ENCODE results near the gene RUNDC3A.
A peak's percentile ranks its signal among the peaks of the same experiment; 100 is the strongest.

Gene RUNDC3A

DNA sequence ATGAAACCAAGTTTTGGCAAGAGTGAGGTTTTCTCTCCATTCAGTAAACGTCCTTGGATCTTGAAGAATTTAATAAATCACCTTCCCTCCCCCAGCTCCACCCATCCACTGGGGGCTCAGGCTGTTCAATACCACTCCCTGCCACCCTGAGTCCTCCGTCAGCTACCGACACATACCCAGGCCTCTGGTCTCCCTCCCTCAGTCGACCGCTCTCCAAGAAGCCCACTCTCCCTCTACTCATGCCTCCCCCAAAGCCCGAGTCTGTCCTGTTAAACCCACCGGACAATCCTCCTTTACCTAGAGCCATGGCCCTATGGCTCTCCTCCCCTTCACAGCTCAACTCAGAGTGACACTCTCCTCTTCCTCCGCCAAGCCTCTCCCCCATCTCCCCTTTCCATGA, 20.8 kb upstream of the RUNDC3A start:
- no peak for TF ChIP-seq EP300 (IDR thresholded peaks at IDR 0.05; ENCODE audit: borderline replicate concordance)

DNA sequence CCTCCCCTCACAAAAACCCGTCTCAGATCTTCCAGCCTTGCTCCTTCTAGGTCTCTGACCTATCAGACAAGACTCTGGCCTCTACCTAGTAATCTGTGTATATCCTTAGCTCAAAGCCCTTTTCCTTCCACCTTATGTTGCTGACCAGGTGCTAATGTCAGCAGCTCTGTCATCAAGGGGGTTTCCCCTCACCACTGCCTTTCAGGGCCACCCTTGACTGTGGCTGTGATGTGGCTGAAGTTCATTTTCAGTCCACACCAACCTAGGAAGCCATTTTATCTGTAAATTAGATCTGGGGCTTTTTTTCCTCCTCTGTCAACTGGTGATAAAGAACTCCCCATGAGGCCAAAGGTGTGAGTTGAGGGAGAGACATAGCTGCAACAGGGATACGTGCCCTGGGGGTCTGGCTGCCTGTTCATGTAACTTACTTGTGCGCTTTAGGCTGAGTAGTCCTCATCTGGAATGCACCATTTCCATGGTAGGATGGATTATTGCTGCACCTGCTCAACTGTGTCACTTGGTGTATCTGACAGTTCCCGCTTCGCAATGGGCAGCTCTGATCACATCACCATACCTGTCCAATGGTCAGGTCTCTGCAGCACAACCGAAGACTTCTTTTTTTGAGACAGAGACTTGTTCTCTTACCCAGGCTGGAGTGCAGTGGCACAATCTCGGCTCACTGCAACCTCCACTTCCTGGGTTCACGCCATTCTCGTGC, 14.7 kb upstream of the RUNDC3A start:
- no peak for TF ChIP-seq CEBPB (IDR thresholded peaks at IDR 0.05)
- TF ChIP-seq EP300 (IDR thresholded peaks at IDR 0.05; ENCODE audit: borderline replicate concordance), result no peak
- TF ChIP-seq FOXM1 (IDR thresholded peaks at IDR 0.05; ENCODE audit: borderline replicate concordance, low read depth), result no peak
- no peak for TF ChIP-seq TEAD4 (IDR thresholded peaks at IDR 0.05)
- no peak for TF ChIP-seq ZBTB7A (IDR thresholded peaks at IDR 0.05; ENCODE audit: low read depth)
- TF ChIP-seq EGR1 (IDR thresholded peaks at IDR 0.05), result no peak
- TF ChIP-seq NFIC (IDR thresholded peaks at IDR 0.05), result no peak
- TF ChIP-seq, protein P1, sequence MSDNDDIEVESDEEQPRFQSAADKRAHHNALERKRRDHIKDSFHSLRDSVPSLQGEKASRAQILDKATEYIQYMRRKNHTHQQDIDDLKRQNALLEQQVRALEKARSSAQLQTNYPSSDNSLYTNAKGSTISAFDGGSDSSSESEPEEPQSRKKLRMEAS (IDR thresholded peaks at IDR 0.05), result no peak
- TF ChIP-seq, protein P2, sequence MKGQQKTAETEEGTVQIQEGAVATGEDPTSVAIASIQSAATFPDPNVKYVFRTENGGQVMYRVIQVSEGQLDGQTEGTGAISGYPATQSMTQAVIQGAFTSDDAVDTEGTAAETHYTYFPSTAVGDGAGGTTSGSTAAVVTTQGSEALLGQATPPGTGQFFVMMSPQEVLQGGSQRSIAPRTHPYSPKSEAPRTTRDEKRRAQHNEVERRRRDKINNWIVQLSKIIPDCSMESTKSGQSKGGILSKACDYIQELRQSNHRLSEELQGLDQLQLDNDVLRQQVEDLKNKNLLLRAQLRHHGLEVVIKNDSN (IDR thresholded peaks at IDR 0.05), result no peak
- no peak for TF ChIP-seq CREB1 (IDR thresholded peaks at IDR 0.05; ENCODE audit: low read depth)
- TF ChIP-seq TAF1 (IDR thresholded peaks at IDR 0.05; ENCODE audit: low read depth), result no peak
- no peak for TF ChIP-seq RAD21 (IDR thresholded peaks at IDR 0.05; ENCODE audit: low read depth)
- no peak for TF ChIP-seq YY1 (IDR thresholded peaks at IDR 0.05; ENCODE audit: low read depth)
- no peak for TF ChIP-seq TCF12 (IDR thresholded peaks at IDR 0.05; ENCODE audit: low read depth)
- TF ChIP-seq, protein P3, sequence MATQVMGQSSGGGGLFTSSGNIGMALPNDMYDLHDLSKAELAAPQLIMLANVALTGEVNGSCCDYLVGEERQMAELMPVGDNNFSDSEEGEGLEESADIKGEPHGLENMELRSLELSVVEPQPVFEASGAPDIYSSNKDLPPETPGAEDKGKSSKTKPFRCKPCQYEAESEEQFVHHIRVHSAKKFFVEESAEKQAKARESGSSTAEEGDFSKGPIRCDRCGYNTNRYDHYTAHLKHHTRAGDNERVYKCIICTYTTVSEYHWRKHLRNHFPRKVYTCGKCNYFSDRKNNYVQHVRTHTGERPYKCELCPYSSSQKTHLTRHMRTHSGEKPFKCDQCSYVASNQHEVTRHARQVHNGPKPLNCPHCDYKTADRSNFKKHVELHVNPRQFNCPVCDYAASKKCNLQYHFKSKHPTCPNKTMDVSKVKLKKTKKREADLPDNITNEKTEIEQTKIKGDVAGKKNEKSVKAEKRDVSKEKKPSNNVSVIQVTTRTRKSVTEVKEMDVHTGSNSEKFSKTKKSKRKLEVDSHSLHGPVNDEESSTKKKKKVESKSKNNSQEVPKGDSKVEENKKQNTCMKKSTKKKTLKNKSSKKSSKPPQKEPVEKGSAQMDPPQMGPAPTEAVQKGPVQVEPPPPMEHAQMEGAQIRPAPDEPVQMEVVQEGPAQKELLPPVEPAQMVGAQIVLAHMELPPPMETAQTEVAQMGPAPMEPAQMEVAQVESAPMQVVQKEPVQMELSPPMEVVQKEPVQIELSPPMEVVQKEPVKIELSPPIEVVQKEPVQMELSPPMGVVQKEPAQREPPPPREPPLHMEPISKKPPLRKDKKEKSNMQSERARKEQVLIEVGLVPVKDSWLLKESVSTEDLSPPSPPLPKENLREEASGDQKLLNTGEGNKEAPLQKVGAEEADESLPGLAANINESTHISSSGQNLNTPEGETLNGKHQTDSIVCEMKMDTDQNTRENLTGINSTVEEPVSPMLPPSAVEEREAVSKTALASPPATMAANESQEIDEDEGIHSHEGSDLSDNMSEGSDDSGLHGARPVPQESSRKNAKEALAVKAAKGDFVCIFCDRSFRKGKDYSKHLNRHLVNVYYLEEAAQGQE (IDR thresholded peaks at IDR 0.05; ENCODE audit: low read depth), result no peak

DNA sequence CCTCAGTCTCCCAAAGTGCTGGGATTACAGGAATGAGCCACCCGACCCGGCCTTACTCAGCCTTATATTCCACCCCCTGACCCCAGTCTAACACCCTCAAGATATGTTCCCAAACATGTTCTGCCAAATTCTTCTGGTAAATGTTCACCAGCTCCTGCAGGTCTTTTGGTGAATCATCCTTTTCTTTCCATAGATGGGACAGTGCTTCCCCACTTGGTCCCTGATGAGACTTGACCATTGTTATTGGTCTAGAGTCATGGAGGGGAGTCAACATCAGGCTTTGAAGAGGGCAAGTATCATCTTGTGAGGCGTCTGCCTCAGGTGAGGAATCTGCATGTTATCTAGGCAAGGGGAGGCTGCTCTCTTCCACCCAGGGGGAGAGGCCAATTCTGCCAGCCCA, 10.4 kb upstream of the RUNDC3A start:
- TF ChIP-seq NFIC (IDR thresholded peaks at IDR 0.05) (no peak), RAD21 (IDR thresholded peaks at IDR 0.05; ENCODE audit: low read depth) (no peak), FOXM1 (IDR thresholded peaks at IDR 0.05; ENCODE audit: borderline replicate concordance, low read depth) (no peak), EP300 (IDR thresholded peaks at IDR 0.05; ENCODE audit: borderline replicate concordance) (no peak)
- TF ChIP-seq, protein P1 (IDR thresholded peaks at IDR 0.05), result no peak

DNA sequence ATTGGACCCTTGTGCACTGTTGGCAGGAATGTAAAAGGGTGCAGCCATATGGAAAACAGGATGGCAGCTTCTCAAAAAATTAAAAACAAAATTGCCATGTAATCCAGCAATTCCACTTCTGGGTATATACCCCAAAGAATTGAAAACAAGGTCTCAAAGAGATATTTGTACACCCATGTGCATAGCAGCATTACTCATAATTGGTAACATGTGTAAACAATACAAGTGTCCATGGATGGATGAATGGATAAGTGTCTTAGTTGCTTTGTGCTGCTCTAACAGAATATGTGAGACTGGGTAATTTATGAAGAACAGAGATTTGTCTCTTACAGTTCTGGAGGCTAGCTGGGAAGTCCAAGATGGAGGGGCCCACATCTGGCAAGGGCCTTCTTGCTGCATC, 3.8 kb upstream of the RUNDC3A start:
- no peak for TF ChIP-seq TEAD4 (IDR thresholded peaks at IDR 0.05)
- TF ChIP-seq YY1 (IDR thresholded peaks at IDR 0.05; ENCODE audit: low read depth), result no peak
- TF ChIP-seq RAD21 (IDR thresholded peaks at IDR 0.05; ENCODE audit: low read depth), result no peak
- TF ChIP-seq NFIC (IDR thresholded peaks at IDR 0.05), result no peak
- TF ChIP-seq TCF12 (IDR thresholded peaks at IDR 0.05; ENCODE audit: low read depth), result no peak
- TF ChIP-seq, protein P1 (IDR thresholded peaks at IDR 0.05), result no peak
- no peak for TF ChIP-seq CEBPB (IDR thresholded peaks at IDR 0.05)
- no peak for TF ChIP-seq FOXM1 (IDR thresholded peaks at IDR 0.05; ENCODE audit: borderline replicate concordance, low read depth)
- TF ChIP-seq ZBTB7A (IDR thresholded peaks at IDR 0.05; ENCODE audit: low read depth), result no peak
- no peak for TF ChIP-seq TAF1 (IDR thresholded peaks at IDR 0.05; ENCODE audit: low read depth)
- TF ChIP-seq, protein P2 (IDR thresholded peaks at IDR 0.05), result no peak
- TF ChIP-seq EP300 (IDR thresholded peaks at IDR 0.05; ENCODE audit: borderline replicate concordance), result no peak

DNA sequence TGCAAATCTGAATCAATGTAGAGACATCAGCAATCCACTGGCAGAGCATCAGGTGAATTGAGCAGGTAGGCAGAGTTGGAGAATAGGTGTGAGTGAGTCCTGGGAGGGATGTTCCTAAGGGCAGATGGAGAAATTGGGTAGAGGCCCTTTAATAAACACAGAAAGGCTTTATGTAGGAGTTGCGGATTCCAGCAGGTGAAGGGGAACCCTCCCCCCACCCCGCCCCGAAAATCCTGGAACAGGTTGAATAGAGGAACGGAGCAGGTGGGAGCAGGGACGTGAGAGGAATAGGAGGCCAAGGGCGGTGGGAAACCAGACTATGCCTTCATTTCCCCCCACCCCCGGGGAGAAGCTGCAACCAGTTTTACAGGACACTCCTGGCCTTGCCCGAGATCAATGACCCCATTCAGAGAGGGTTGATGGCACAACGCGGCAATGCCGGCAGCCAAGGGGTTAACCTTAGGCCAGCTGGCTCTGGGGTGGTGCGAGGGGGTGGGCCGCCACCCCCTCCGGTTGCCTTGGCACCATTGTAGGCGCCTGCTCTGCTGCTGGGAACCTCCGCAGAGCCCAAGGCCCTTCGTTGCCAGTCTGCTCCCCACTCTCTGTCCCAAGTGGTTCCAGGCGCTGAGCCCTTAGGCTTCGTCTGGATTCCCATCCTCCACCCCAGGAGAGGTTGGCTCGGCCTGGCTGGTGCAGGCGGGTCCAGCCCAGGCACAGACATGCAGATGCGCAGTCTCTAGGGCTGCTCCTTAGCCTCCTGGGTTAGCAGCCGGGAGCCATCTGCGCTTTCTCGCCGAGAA, 814 bp upstream of the RUNDC3A start:
- TF ChIP-seq CREB1 (IDR thresholded peaks at IDR 0.05; ENCODE audit: low read depth) (no peak), NFIC (IDR thresholded peaks at IDR 0.05) (peak; percentile 27), TEAD4 (IDR thresholded peaks at IDR 0.05) (no peak), TCF12 (IDR thresholded peaks at IDR 0.05; ENCODE audit: low read depth) (no peak), CEBPB (IDR thresholded peaks at IDR 0.05) (no peak), EGR1 (IDR thresholded peaks at IDR 0.05) (no peak)
- TF ChIP-seq, protein P3 (IDR thresholded peaks at IDR 0.05; ENCODE audit: low read depth), result no peak
- TF ChIP-seq, protein P2 (IDR thresholded peaks at IDR 0.05), result no peak
- TF ChIP-seq, protein P1 (IDR thresholded peaks at IDR 0.05), result peak; percentile 73; the same call in 1 of the 2 replicates

Data from Ishikawa (cell line).